ENCODE results near the gene SIAH1.
"Not testable (repeated sequence)": the region's sequence is repeated elsewhere in the genome, so short reads cannot be mapped to it uniquely, and the experiment has no call there.

The SIAH1 gene

GRCh38 chr16:48426244-48427141 is 41.3 kb upstream of the SIAH1 start:
- peak; percentile 43 for DNase-seq (ENCODE audit: low read depth)
- no peak for TF ChIP-seq CTCF (IDR thresholded peaks at IDR 0.05; ENCODE audit: low read length, missing control alignments)

GRCh38 chr16:48422537-48422936 is 37.3 kb upstream of the SIAH1 start:
- H3K4me3 ChIP-seq (replicated peaks; ENCODE audit: low read depth, low read length), result no peak overlapping the region
- no peak for TF ChIP-seq CTCF (IDR thresholded peaks at IDR 0.05; ENCODE audit: low read length, missing control alignments)
- DNase-seq (ENCODE audit: low read depth), result no peak

More at GRCh38 chr16:48426244-48427141, 41.3 kb upstream of the SIAH1 start:
- no peak overlapping the region for H3K4me3 ChIP-seq (replicated peaks; ENCODE audit: low read depth, low read length)

- no peak overlapping the region for H3K4me3 ChIP-seq (replicated peaks; ENCODE audit: low read depth, low read length)
- TF ChIP-seq CTCF (IDR thresholded peaks at IDR 0.05; ENCODE audit: low read length, missing control alignments), result no peak
- peak; percentile 13 for DNase-seq (ENCODE audit: low read depth)
These were observed 36.5 kb upstream of the SIAH1 start for GRCh38 chr16:48421741-48422140.

GRCh38 chr16:48420437-48420836 is 35.2 kb upstream of the SIAH1 start:
- DNase-seq (ENCODE audit: low read depth), result no peak
- H3K4me3 ChIP-seq (replicated peaks; ENCODE audit: low read depth, low read length), result no peak overlapping the region
- no peak for TF ChIP-seq CTCF (IDR thresholded peaks at IDR 0.05; ENCODE audit: low read length, missing control alignments)

- not testable (repeated sequence) for DNase-seq (ENCODE audit: low read depth); H3K4me3 ChIP-seq (replicated peaks; ENCODE audit: low read depth, low read length)
These were observed 31.4 kb upstream of the SIAH1 start for GRCh38 chr16:48416617-48417016.

- H3K4me3 ChIP-seq (replicated peaks; ENCODE audit: low read depth, low read length), result no peak overlapping the region
- no peak for DNase-seq (ENCODE audit: low read depth)
- TF ChIP-seq CTCF (IDR thresholded peaks at IDR 0.05; ENCODE audit: low read length, missing control alignments), result no peak
These were observed 28.1 kb upstream of the SIAH1 start for GRCh38 chr16:48413272-48413671.

- TF ChIP-seq CTCF (IDR thresholded peaks at IDR 0.05; ENCODE audit: low read length, missing control alignments), result no peak
These were observed 24.8 kb upstream of the SIAH1 start for GRCh38 chr16:48409839-48410632.

More at GRCh38 chr16:48409839-48410632, 24.8 kb upstream of the SIAH1 start:
- no peak overlapping the region for H3K4me3 ChIP-seq (replicated peaks; ENCODE audit: low read depth, low read length)
- peak; percentile 95 for DNase-seq (ENCODE audit: low read depth)
